KOPT-K1 (cell line): ENCODE data around the gene TMEM131L.

ENCODE experiments used
- H3K27ac ChIP-seq: fragments of 200-600 bp; sonication (generic); 2 replicates; pipeline ENCODE4 v1.5.1; 2016; ENCODE audit warnings: antibody characterized with exemption, mild to moderate bottlenecking, low read depth, low read length; ENCODE audit not compliant: poor library complexity, severe bottlenecking
- H3K36me3 ChIP-seq: fragments of 200-600 bp; sonication (generic); 2 replicates; pipeline ENCODE4 v1.5.1; 2017; ENCODE audit warnings: antibody characterized with exemption, mild to moderate bottlenecking, low read length, moderate library complexity; ENCODE audit not compliant: insufficient read depth
- H3K9me3 ChIP-seq: fragments of 200-600 bp; sonication (generic); 2 replicates; pipeline ENCODE4 v1.5.1; 2017; ENCODE audit warnings: antibody characterized with exemption, low read length, mild to moderate bottlenecking; ENCODE audit not compliant: insufficient read depth, poor library complexity, severe bottlenecking

TMEM131L gene

GRCh38 chr4:153480704-153481103, 14.5 kb downstream of the TMEM131L start:
- H3K9me3 ChIP-seq = no peaks in the 10 kb centered on the region
- no peak overlapping the region for H3K27ac ChIP-seq
- H3K36me3 ChIP-seq = peaks cover 78% of the 10 kb centered on the region

GRCh38 chr4:153481478-153481877, 15.3 kb downstream of the TMEM131L start:
- no peaks in the 10 kb centered on the region for H3K9me3 ChIP-seq
- peaks cover 78% of the 10 kb centered on the region for H3K36me3 ChIP-seq
- no peak overlapping the region for H3K27ac ChIP-seq

GRCh38 chr4:153483432-153484418, 17.6 kb downstream of the TMEM131L start:
- Histone ChIP-seq H3K27ac (no peak overlapping the region), H3K9me3 (no peaks in the 10 kb centered on the region), H3K36me3 (peaks cover 62% of the 10 kb centered on the region)

- no peak overlapping the region for H3K27ac ChIP-seq
- H3K9me3 ChIP-seq = no peaks in the 10 kb centered on the region
- peaks cover 63% of the 10 kb centered on the region for H3K36me3 ChIP-seq
Measured at GRCh38 chr4:153485359-153485758, 19.2 kb downstream of the TMEM131L start.

- no peak overlapping the region for H3K27ac ChIP-seq
Measured at GRCh38 chr4:153485860-153486259, 19.7 kb downstream of the TMEM131L start.

GRCh38 chr4:153486281-153487151, 20.4 kb downstream of the TMEM131L start:
- H3K27ac ChIP-seq = no peak overlapping the region
- peaks cover 53% of the 10 kb centered on the region for H3K36me3 ChIP-seq
- H3K9me3 ChIP-seq = no peaks in the 10 kb centered on the region

More at GRCh38 chr4:153485860-153486259, 19.7 kb downstream of the TMEM131L start:
- Histone ChIP-seq H3K36me3 (peaks cover 59% of the 10 kb centered on the region), H3K9me3 (no peaks in the 10 kb centered on the region)

GRCh38 chr4:153488006-153488891, 22.1 kb downstream of the TMEM131L start:
- Histone ChIP-seq H3K27ac (peak overlapping the region; percentile 58), H3K9me3 (no peaks in the 10 kb centered on the region), H3K36me3 (peaks cover 43% of the 10 kb centered on the region)

GRCh38 chr4:153489856-153490558, 23.8 kb downstream of the TMEM131L start:
- Histone ChIP-seq H3K36me3 (peaks cover 44% of the 10 kb centered on the region), H3K27ac (no peak overlapping the region), H3K9me3 (no peaks in the 10 kb centered on the region)

GRCh38 chr4:153490985-153491483, 24.9 kb downstream of the TMEM131L start:
- Histone ChIP-seq H3K27ac (no peak overlapping the region), H3K36me3 (peaks cover 43% of the 10 kb centered on the region), H3K9me3 (no peaks in the 10 kb centered on the region)

- Histone ChIP-seq H3K27ac (no peak overlapping the region), H3K36me3 (peaks cover 53% of the 10 kb centered on the region), H3K9me3 (no peaks in the 10 kb centered on the region)
Measured at GRCh38 chr4:153494562-153494961, 28.4 kb downstream of the TMEM131L start.

GRCh38 chr4:153495480-153496193, 29.5 kb downstream of the TMEM131L start:
- Histone ChIP-seq H3K9me3 (no peaks in the 10 kb centered on the region), H3K27ac (no peak overlapping the region), H3K36me3 (peaks cover 53% of the 10 kb centered on the region)

GRCh38 chr4:153497091-153497531, 31.0 kb downstream of the TMEM131L start:
- peak overlapping the region; percentile 9 for H3K27ac ChIP-seq
- peaks cover 65% of the 10 kb centered on the region for H3K36me3 ChIP-seq

More at GRCh38 chr4:153497091-153497531, 31.0 kb downstream of the TMEM131L start:
- H3K9me3 ChIP-seq = no peaks in the 10 kb centered on the region
